Posterior vena cava (tissue), 2 donors: ENCODE data around the gene RNF220. TPM values are rescaled to one million over a fixed set of nuclear protein-coding genes. Genes with fewer than 3 reads are reported as not detected.

Experiments used
- DNase-seq: peaks from one replicate; pipeline ENCODE4 v3.0.0-alpha.2; 2020; ENCODE audit warnings: low spot score
- intact Hi-C, 2 donors: fragments of 100-400 bp; cut with DNase I; formaldehyde crosslinking; loops; one replicate each; pipeline versions ENCODE4 v1.14.1 to v1.14.2; 2022 to 2023
- total RNA-seq, 2 donors: library from RNA; stranded (reverse); fragmentation: NEBNext Ultra II Directional; extraction: Animal tissue kit (Norgen Biotek cat#: 25700); gene quantifications; one replicate each; pipeline ENCODE4 v1.2.1, GENCODE V29; 2021
- donor health status: DM: yes; HTN: yes; CAD: no.
- donor health status: DM: yes; HTN: yes; CAD: no.

RNF220 gene
- total RNA-seq, 2 donors from 2014 or later: 46.4 to 53.6 TPM

- intact Hi-C loops: loop anchor here in 1 of 2 donors (5.0 kb wide), 1 partner anchor 1092 kb away; no protein-coding TSS in a partner anchor
- peak; percentile 100 for DNase-seq
These were observed 269.3 kb downstream of the RNF220 start, which contains the start of the genes ARMH1 and TMEM53 for GRCh38 chr1:44674113-44675000. Gene ARMH1, plus strand, starts transcription at chr1:44674714. Its CDS starts 14,984 bp downstream, at chr1:44689698. Gene TMEM53, minus strand, starts transcription at chr1:44674481. Its CDS starts 90 bp downstream, at chr1:44674391.

- DNase-seq: no peak
- intact Hi-C loops: no loop called here
These were observed 270.1 kb downstream of the RNF220 start for GRCh38 chr1:44675186-44675585.

- no peak for DNase-seq
- intact Hi-C loops: no loop called here
These were observed 271.6 kb downstream of the RNF220 start for GRCh38 chr1:44676484-44677200.

- intact Hi-C loops: no loop called here
- DNase-seq: no peak
These were observed 272.2 kb downstream of the RNF220 start for GRCh38 chr1:44677201-44677766.

- intact Hi-C loops: no loop called here
- DNase-seq: no peak
These were observed 273.1 kb downstream of the RNF220 start for GRCh38 chr1:44678120-44678519.

GRCh38 chr1:44678626-44679025 is 273.6 kb downstream of the RNF220 start:
- no peak for DNase-seq
- intact Hi-C loops: no loop called here

- intact Hi-C loops: no loop called here
- DNase-seq: no peak
These were observed 274.4 kb downstream of the RNF220 start for GRCh38 chr1:44679468-44679867.

GRCh38 chr1:44681905-44682882 is 277.1 kb downstream of the RNF220 start:
- no peak for DNase-seq

GRCh38 chr1:44682883-44683265 is 277.8 kb downstream of the RNF220 start:
- DNase-seq: no peak
- intact Hi-C loops: loop anchor here in 1 of 2 donors (5.0 kb wide), 1 partner anchor 521 kb away; no protein-coding TSS in a partner anchor

More at GRCh38 chr1:44681905-44682882, 277.1 kb downstream of the RNF220 start:
- intact Hi-C loops: loop anchor here in 1 of 2 donors (5.0 kb wide), 1 partner anchor 520 kb away; no protein-coding TSS in a partner anchor

GRCh38 chr1:44684525-44684924 is 279.5 kb downstream of the RNF220 start:
- intact Hi-C loops: loop anchor here in 1 of 2 donors (5.0 kb wide), 1 partner anchor 522 kb away; no protein-coding TSS in a partner anchor

GRCh38 chr1:44685218-44685617 is 280.2 kb downstream of the RNF220 start:
- intact Hi-C loops: no loop called here
- DNase-seq: no peak

More at GRCh38 chr1:44684525-44684924, 279.5 kb downstream of the RNF220 start:
- DNase-seq: no peak

- intact Hi-C loops: no loop called here
- DNase-seq: no peak
These were observed 280.8 kb downstream of the RNF220 start for GRCh38 chr1:44685881-44686280.

GRCh38 chr1:44688760-44689446 is 283.8 kb downstream of the RNF220 start:
- DNase-seq: no peak
- intact Hi-C loops: no loop called here

- intact Hi-C loops: no loop called here
- no peak for DNase-seq
These were observed 284.4 kb downstream of the RNF220 start for GRCh38 chr1:44689447-44689765.

GRCh38 chr1:44693159-44693558 is 288.1 kb downstream of the RNF220 start:
- intact Hi-C loops: no loop called here
- DNase-seq: no peak

- intact Hi-C loops: no loop called here
- DNase-seq: no peak
These were observed 288.8 kb downstream of the RNF220 start for GRCh38 chr1:44693900-44694299.

- intact Hi-C loops: no loop called here
These were observed 289.9 kb downstream of the RNF220 start for GRCh38 chr1:44694863-44695478.

GRCh38 chr1:44695671-44696070 is 290.6 kb downstream of the RNF220 start:
- DNase-seq: no peak
- intact Hi-C loops: no loop called here

More at GRCh38 chr1:44694863-44695478, 289.9 kb downstream of the RNF220 start:
- DNase-seq: no peak
